GM18868 (cell line): ENCODE results near the gene PAXX.

Source experiments
- ATAC-seq: cut with Tn5 transposase; IDR thresholded peaks from one replicate; pipeline ENCODE4 v1.9.1; 2021; ENCODE audit warnings: mild to moderate bottlenecking, moderate library complexity; ENCODE audit not compliant: unreplicated experiment

Gene PAXX

GRCh38 chr9:136964833-136965422 is 27.3 kb upstream of the PAXX start:
- ATAC-seq = no peak

- no peak for ATAC-seq
These were observed 26.3 kb upstream of the PAXX start for GRCh38 chr9:136965771-136966484.

- no peak for ATAC-seq
These were observed 23.7 kb upstream of the PAXX start for GRCh38 chr9:136968333-136969127.

GRCh38 chr9:136969150-136969549 is 23.1 kb upstream of the PAXX start:
- ATAC-seq = no peak

GRCh38 chr9:136969774-136970173 is 22.4 kb upstream of the PAXX start:
- no peak for ATAC-seq

- ATAC-seq = no peak
These were observed 21.9 kb upstream of the PAXX start for GRCh38 chr9:136970361-136970760.

- ATAC-seq = no peak
These were observed 20.5 kb upstream of the PAXX start for GRCh38 chr9:136971746-136972145.

- no peak for ATAC-seq
These were observed 19.9 kb upstream of the PAXX start for GRCh38 chr9:136972335-136972734.

- no peak for ATAC-seq
These were observed 19.5 kb upstream of the PAXX start for GRCh38 chr9:136972743-136973142.

GRCh38 chr9:136973618-136974617 is 18.3 kb upstream of the PAXX start:
- no peak for ATAC-seq

GRCh38 chr9:136974817-136975535 is 17.2 kb upstream of the PAXX start:
- no peak for ATAC-seq

- no peak for ATAC-seq
These were observed 16.6 kb upstream of the PAXX start for GRCh38 chr9:136975644-136976043.

- ATAC-seq = no peak
These were observed 15.0 kb upstream of the PAXX start, which contains the start of gene PTGDS for GRCh38 chr9:136977223-136977622. PTGDS (plus strand) TSS chr9:136977504; CDS start chr9:136977579, 75 bp downstream.

- no peak for ATAC-seq
These were observed 14.6 kb upstream of the PAXX start for GRCh38 chr9:136977649-136978072.

- ATAC-seq = no peak
These were observed 14.0 kb upstream of the PAXX start for GRCh38 chr9:136978073-136978864.

- no peak for ATAC-seq
These were observed 13.2 kb upstream of the PAXX start for GRCh38 chr9:136978865-136979544.

GRCh38 chr9:136979769-136980587 is 12.2 kb upstream of the PAXX start:
- ATAC-seq = no peak
